Pancreas (tissue), 10 donors: ENCODE measurements around the gene MOB3B. TPM values are rescaled to one million over a fixed set of nuclear protein-coding genes. Genes with fewer than 3 reads are reported as not detected.

Source experiments
- ATAC-seq, 4 donors: fragments of 200-7000 bp; cut with Tn5 transposase; one replicate each; pipeline versions ENCODE4 v1.8.0 to v1.9.1; 2020; ENCODE audit warnings: mild to moderate bottlenecking in 4 of 4, moderate library complexity in 4 of 4
- DNase-seq, 6 donors: peaks; one replicate each; pipeline ENCODE4 v3.0.0-alpha.2; 2020
- FAIRE-seq: peaks from 2 replicates; lab custom pipeline; 2012; peaks lifted over from hg19 to GRCh38; lab: Jason Lieb, UNC
- H3K27ac ChIP-seq, 4 donors: fragments of 200-600 bp; sonication (generic); 1 replicate in 3 of 4; 2 replicates in 1 of 4; pipeline versions ENCODE4 v1.5.0 to v1.8.0; 2020
- H3K27me3 ChIP-seq, 4 donors: fragments of 200-600 bp; one replicate each; pipeline ENCODE4 v1.8.0; 2021
- H3K36me3 ChIP-seq, 3 donors: fragments of 200-600 bp; sonication (generic) in 1 of 3; one replicate each; pipeline versions ENCODE4 v1.5.0 to v1.8.0; 2020 to 2021
- H3K4me1 ChIP-seq, 3 donors: fragments of 200-600 bp; one replicate each; pipeline ENCODE4 v1.8.0; 2021
- H3K4me3 ChIP-seq, 4 donors: fragments of 200-600 bp; sonication (generic) in 2 of 4; one replicate each; pipeline versions ENCODE4 v1.5.0 to v1.8.0; 2020 to 2021
- H3K9me3 ChIP-seq, 4 donors: fragments of 200-600 bp; one replicate each; pipeline ENCODE4 v1.8.0; 2021
- WGBS, 2 donors: extraction: QIAGEN DNeasy Blood & Tissue Kit; methylation state at CpG; one replicate each; pipeline ENCODE4 v1.1.7; 2013; 5-methylcytosine and 5-hydroxymethylcytosine counted together
- intact Hi-C, 3 donors: fragments of 100-400 bp; cut with DNase I; formaldehyde crosslinking; loops; one replicate each; pipeline versions ENCODE4 v1.11.1 to v1.14.2; 2022
- polyA plus RNA-seq, 2 donors: library from polyadenylated mRNA; stranded (reverse); fragments of 200-250 nt; gene quantifications; one replicate each; pipeline ENCODE4 v1.2.3, GENCODE V29; 2013
- total RNA-seq, 6 donors: library from RNA; stranded (reverse); fragmentation: NEBNext Ultra II Directional in 4 of 6; extraction: Animal tissue kit (Norgen Biotek cat#: 25700) in 4 of 6; gene quantifications; one replicate each; pipeline versions ENCODE4 v1.2.1 to v1.2.4, GENCODE V29; 2021 to 2023
- TF ChIP-seq, protein P1 (sequence below), 4 donors: fragments of 200-600 bp; sonication (generic) in 3 of 4; IDR thresholded peaks; one replicate each; pipeline versions ENCODE4 v1.5.0 to v1.8.0; 2021; ENCODE audit warnings: antibody characterized with exemption in 4 of 4
- donor health status: healthy with polysubstance abuse.
- donor health status: DM: no; HTN: no; CAD: no; lungs with moderate emphysema.
- donor health status: DM: no; HTN: no; CAD: no.
- donor health status: control.
- donor health status: control.
- donor health status: Bipolar disorder and iron deficiency.
- donor health status: DM: yes; HTN: yes; CAD: no.
- donor health status: DM: no; HTN: no; CAD: no.
- donor health status: DM: no; HTN: no; CAD: no.
- donor health status: DM: yes; HTN: yes; CAD: no.

Gene MOB3B
- total and polyA plus RNA-seq, 8 donors = 1.4 to 10.5 (median 4.0) TPM

DNA sequence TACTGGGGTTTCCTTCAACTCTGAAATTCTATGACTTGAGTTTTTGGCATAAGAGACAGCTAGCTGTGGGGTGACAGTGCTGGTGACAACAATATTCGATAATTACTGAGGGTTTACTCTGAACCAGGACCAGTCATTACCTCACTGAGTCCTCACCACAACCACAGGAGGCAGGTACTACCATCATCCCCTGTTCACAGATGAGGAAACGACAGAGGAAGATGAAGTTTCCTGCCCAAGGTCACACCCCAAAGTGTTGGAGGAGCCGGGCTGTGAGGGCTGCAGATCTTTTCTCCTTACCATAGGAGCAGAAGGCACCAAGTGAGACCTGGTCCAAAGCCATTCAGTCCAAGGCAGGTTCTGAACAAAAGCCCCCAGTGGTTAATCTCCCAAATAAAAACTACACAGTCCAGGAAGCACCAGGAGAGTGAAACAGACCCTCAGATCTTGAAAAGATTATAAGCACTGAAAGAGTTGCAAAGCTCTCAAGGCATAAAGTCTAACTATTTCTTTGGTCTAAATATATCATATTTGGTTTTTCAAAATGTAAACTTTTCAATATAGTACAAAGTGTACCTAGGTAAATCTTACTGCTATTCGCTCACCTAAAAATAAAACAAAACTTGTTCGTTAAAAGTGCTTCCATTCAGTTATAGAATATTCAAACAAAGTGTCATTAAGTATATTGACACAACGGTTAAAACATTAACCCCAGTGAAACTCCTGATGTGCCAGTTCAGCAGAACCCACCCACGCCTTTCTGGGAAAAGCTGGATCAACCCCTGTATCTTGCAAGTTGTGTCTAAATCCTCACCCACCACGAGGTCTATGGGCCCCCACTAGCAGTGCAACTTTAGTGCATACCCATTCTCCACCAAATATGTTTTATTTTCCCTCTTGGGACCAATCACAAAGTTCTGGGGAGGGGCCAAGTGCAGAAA lies 150.0 kb downstream of the MOB3B start:
- DNase-seq (peak in 3 of 6 donors; percentile 42 to 66 (median 54)), FAIRE-seq (no peak), ATAC-seq (peak; percentile 78 to 86 (median 85))
- TF ChIP-seq, protein P1, sequence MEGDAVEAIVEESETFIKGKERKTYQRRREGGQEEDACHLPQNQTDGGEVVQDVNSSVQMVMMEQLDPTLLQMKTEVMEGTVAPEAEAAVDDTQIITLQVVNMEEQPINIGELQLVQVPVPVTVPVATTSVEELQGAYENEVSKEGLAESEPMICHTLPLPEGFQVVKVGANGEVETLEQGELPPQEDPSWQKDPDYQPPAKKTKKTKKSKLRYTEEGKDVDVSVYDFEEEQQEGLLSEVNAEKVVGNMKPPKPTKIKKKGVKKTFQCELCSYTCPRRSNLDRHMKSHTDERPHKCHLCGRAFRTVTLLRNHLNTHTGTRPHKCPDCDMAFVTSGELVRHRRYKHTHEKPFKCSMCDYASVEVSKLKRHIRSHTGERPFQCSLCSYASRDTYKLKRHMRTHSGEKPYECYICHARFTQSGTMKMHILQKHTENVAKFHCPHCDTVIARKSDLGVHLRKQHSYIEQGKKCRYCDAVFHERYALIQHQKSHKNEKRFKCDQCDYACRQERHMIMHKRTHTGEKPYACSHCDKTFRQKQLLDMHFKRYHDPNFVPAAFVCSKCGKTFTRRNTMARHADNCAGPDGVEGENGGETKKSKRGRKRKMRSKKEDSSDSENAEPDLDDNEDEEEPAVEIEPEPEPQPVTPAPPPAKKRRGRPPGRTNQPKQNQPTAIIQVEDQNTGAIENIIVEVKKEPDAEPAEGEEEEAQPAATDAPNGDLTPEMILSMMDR (IDR thresholded peaks at IDR 0.05) = no peak
- H3K27me3 ChIP-seq = no peaks in the 10 kb centered on the region
- peak overlapping the region in 1 of 4 donors; percentile 29 for H3K4me3 ChIP-seq
- no peaks in the 10 kb centered on the region for H3K36me3 ChIP-seq
- intact Hi-C loops = loop anchor here in 1 of 3 donors (10.0 kb wide), 1 partner anchor 55 kb away; no protein-coding TSS in a partner anchor
- peaks cover 37 to 59% (median 39%) of the 10 kb centered on the region in 3 donors for H3K4me1 ChIP-seq
- H3K27ac ChIP-seq = peak overlapping the region; percentile 19 to 77 (median 60)
- WGBS, 2 donors = 11 to 17% methylated on average over 8 of the region's 8 CpGs
- no peaks in the 10 kb centered on the region for H3K9me3 ChIP-seq

DNA sequence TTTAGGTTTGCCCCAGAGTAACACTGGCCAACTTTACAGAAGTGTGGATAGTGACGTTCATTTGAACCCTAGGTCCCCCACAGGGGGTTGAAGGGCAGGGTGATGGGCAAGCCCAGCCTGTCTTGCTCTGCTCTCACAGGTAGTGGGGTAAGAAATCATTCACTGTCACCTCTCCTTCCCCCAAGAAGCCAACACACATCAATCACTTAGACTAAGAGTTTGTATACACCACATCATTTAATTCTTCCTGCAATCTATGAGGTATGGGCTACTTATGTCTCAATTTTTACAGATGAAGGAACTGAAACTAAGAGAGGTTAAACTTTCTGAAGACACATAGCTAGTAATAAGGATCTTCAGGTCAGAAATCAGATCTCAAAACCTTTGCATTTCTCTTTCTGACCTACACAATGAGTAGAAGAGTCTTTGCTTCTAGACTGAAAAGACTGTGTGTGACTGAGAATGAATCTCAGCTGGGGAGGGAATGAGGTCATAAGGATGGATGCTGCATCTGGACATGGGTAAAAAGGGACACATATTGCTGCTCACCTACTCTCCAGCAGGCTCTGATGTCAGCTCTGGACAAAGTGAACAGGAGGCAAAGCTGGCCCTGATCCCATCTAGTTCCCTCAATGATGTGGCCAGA lies 151.7 kb downstream of the MOB3B start:
- H3K4me3 ChIP-seq = no peak overlapping the region
- no peak for DNase-seq
- TF ChIP-seq, protein P1 (IDR thresholded peaks at IDR 0.05) = no peak
- peak overlapping the region in 1 of 4 donors; percentile 76 for H3K27ac ChIP-seq
- no peak for ATAC-seq
- WGBS, 2 donors = 65 to 66% methylated on average over 1 of the region's 1 CpG
- H3K36me3 ChIP-seq = no peaks in the 10 kb centered on the region
- intact Hi-C loops = loop anchor here in 1 of 3 donors (10.0 kb wide), 1 partner anchor 57 kb away; no protein-coding TSS in a partner anchor
- no peaks in the 10 kb centered on the region for H3K9me3 ChIP-seq
- no peaks in the 10 kb centered on the region for H3K27me3 ChIP-seq
- FAIRE-seq = no peak
- H3K4me1 ChIP-seq = peaks cover 25 to 49% (median 28%) of the 10 kb centered on the region in 3 donors

DNA sequence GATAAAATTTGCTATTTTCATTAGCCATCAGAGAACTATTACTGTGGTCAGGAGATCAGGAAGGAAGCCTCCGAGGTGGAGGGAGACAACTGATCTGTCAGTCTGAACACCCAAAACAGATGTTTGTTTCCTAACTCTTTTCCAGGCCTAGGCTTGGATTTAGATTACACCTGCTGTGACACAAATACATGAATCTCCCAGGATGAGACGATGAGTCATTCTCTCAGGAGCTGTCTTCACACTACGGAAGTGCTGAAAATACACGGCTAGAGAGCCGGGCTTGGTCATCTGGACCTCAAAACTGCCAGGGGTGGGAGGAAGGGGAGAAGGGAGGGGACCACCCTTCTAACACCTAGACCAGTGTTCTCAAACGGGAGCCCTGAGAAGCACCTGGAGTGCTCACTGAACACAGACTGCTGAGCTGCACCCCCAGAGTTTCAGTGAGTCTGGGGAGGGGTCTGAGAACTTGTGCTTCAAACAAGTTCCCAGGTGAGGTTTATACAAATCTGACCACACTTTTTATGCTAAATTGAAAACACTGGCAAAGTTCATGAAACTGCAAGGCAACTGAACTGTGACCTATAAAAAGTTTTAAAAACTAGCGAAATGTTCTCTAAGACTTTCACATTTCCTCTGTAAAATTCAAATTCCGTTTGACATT lies 152.3 kb downstream of the MOB3B start:
- Histone ChIP-seq H3K4me1 (peaks cover 24 to 47% (median 35%) of the 10 kb centered on the region in 3 donors), H3K36me3 (no peaks in the 10 kb centered on the region), H3K27me3 (no peaks in the 10 kb centered on the region), H3K4me3 (no peak overlapping the region), H3K9me3 (no peaks in the 10 kb centered on the region), H3K27ac (no peak overlapping the region)
- DNase-seq (no peak), FAIRE-seq (no peak), ATAC-seq (no peak)
- TF ChIP-seq, protein P1 (IDR thresholded peaks at IDR 0.05) = no peak
- intact Hi-C loops = loop anchor here in 1 of 3 donors (10.0 kb wide), 1 partner anchor 58 kb away; no protein-coding TSS in a partner anchor
- WGBS, 2 donors = 86 to 90% methylated on average over 8 of the region's 8 CpGs

DNA sequence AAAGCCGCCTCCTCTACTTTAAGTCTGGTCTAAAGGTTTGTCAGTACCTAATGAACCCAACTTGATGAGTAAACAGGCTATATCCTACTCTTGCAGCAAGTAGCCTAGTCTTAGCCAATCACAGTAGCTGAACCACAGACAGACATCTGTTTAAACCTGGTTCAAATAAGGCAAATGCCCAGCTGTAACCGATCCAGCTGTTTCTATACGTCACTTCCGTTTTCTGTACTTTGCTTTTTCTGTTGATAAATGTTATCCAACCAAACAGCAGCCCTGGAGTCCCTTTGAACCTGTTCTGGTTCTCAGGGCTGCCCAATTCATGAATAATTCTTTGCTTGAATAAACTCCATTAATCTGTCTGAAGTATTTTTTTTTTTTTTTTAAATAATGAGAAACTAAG lies 155.8 kb downstream of the MOB3B start:
- TF ChIP-seq, protein P1 (IDR thresholded peaks at IDR 0.05) = no peak
- H3K27me3 ChIP-seq = no peaks in the 10 kb centered on the region
- ATAC-seq (peak in 1 of 4 donors; percentile 32), DNase-seq (peak in 1 of 6 donors; percentile 42), FAIRE-seq (no peak)
- intact Hi-C loops = loop anchor here in 1 of 3 donors (10.0 kb wide), 1 partner anchor 61 kb away; no protein-coding TSS in a partner anchor
- 61 to 62% methylated on average over 4 of the region's 4 CpGs for WGBS, 2 donors
- H3K4me3 ChIP-seq = no peak overlapping the region
- H3K27ac ChIP-seq = no peak overlapping the region
- no peaks in the 10 kb centered on the region for H3K36me3 ChIP-seq
- peaks cover 22 to 35% (median 22%) of the 10 kb centered on the region in 3 donors for H3K4me1 ChIP-seq
- H3K9me3 ChIP-seq = no peaks in the 10 kb centered on the region
